ENCODE data around the gene TRAF1.

The TRAF1 gene

GRCh38 chr9:120866651-120867050, 59.9 kb downstream of the TRAF1 start:
- DNase-seq = no peak

GRCh38 chr9:120865809-120866208, 60.8 kb downstream of the TRAF1 start:
- no peak for DNase-seq

GRCh38 chr9:120865176-120865575, 61.4 kb downstream of the TRAF1 start:
- DNase-seq = no peak

- no peak for DNase-seq
Observed at GRCh38 chr9:120864719-120865118, 61.9 kb downstream of the TRAF1 start.

GRCh38 chr9:120863833-120864232, 62.8 kb downstream of the TRAF1 start:
- DNase-seq = no peak

- DNase-seq = no peak
Observed at GRCh38 chr9:120862452-120862851, 64.1 kb downstream of the TRAF1 start.

GRCh38 chr9:120861935-120862334, 64.7 kb downstream of the TRAF1 start:
- no peak for DNase-seq

- DNase-seq = no peak
Observed at GRCh38 chr9:120860083-120860482, 66.5 kb downstream of the TRAF1 start.

- no peak for DNase-seq
Observed at GRCh38 chr9:120859361-120859760, 67.2 kb downstream of the TRAF1 start.

- no peak for DNase-seq
Observed at GRCh38 chr9:120857902-120858301, 68.7 kb downstream of the TRAF1 start.

GRCh38 chr9:120857481-120857880, 69.1 kb downstream of the TRAF1 start:
- no peak for DNase-seq

- DNase-seq = no peak
Observed at GRCh38 chr9:120856700-120857099, 69.9 kb downstream of the TRAF1 start.

GRCh38 chr9:120855827-120856670, 70.5 kb downstream of the TRAF1 start:
- DNase-seq = no peak

- no peak for DNase-seq
Observed at GRCh38 chr9:120854596-120855327, 71.8 kb downstream of the TRAF1 start.

- no peak for DNase-seq
Observed at GRCh38 chr9:120853198-120853597, 73.4 kb downstream of the TRAF1 start.

Measured in NCI-H748 treated with DMSO at 0.1 percent for 48 hours (cell line).